CD14-positive monocyte (primary cell): ENCODE measurements around the gene SEL1L3. TPM values are rescaled to one million over a fixed set of nuclear protein-coding genes. Genes with fewer than 3 reads are reported as not detected.

Experiments used
- DNase-seq, 3 donors: peaks; one replicate each; pipeline ENCODE4 v3.0.0-alpha.2; 2011 to 2022
- H2AFZ ChIP-seq: 2 replicates; pipeline ENCODE4 v1.6.0; 2012; ENCODE audit warnings: mild to moderate bottlenecking, low read depth, low read length, inconsistent platforms; ENCODE audit not compliant: insufficient read depth, poor library complexity, severe bottlenecking
- H3K27ac ChIP-seq, 2 donors: 1 replicate in 1 of 2; 2 replicates in 1 of 2; pipeline ENCODE4 v1.5.1; 2012 to 2013; ENCODE audit warnings: low read length in 2 of 2, control low read depth in 1 of 2, inconsistent platforms in 1 of 2, low read depth in 1 of 2, mild to moderate bottlenecking in 1 of 2
- H3K27me3 ChIP-seq, 2 donors: one replicate each; pipeline versions ENCODE4 v1.6.0 to v1.6.1; 2011 to 2013; ENCODE audit warnings: low read length in 2 of 2; ENCODE audit not compliant: control insufficient read depth in 2 of 2, insufficient read depth in 2 of 2
- H3K36me3 ChIP-seq, 2 donors: replicated peaks in 1 of 2; 1 replicate in 1 of 2; 2 replicates in 1 of 2; pipeline versions ENCODE4 v1.5.1 to v1.6.1; 2012 to 2013; ENCODE audit warnings: low read length in 2 of 2, control low read depth in 1 of 2, inconsistent platforms in 1 of 2, mild to moderate bottlenecking in 1 of 2; ENCODE audit not compliant: insufficient read depth in 2 of 2, control insufficient read depth in 1 of 2
- H3K4me1 ChIP-seq, 2 donors: 1 replicate in 1 of 2; 2 replicates in 1 of 2; pipeline versions ENCODE4 v1.5.1 to v1.6.1; 2012 to 2013; ENCODE audit warnings: low read length in 2 of 2, control low read depth in 1 of 2, inconsistent platforms in 1 of 2, mild to moderate bottlenecking in 1 of 2, moderate library complexity in 1 of 2; ENCODE audit not compliant: insufficient read depth in 2 of 2, control insufficient read depth in 1 of 2
- H3K4me2 ChIP-seq: replicated peaks from 2 replicates; pipeline ENCODE3; 2012; ENCODE audit warnings: low read length, moderate library complexity, mild to moderate bottlenecking; ENCODE audit not compliant: poor library complexity, severe bottlenecking; ENCODE audit errors: extremely low read depth
- H3K4me3 ChIP-seq, 3 experiments: fragments of 200-600 bp in 1 of 3; sonication (generic) in 1 of 3; replicated peaks in 1 of 3; 1 replicate in 2 of 3; 2 replicates in 1 of 3; pipeline ENCODE4 v1.5.1; 2011 to 2013; ENCODE audit warnings: low read length in 3 of 3, mild to moderate bottlenecking in 3 of 3, control low read depth in 2 of 3, low read depth in 2 of 3, inconsistent platforms in 1 of 3, moderate library complexity in 1 of 3
- H3K79me2 ChIP-seq: 2 replicates; pipeline ENCODE4 v1.6.0; 2012; ENCODE audit warnings: mild to moderate bottlenecking, control low read depth, inconsistent platforms, low read length, moderate library complexity; ENCODE audit not compliant: insufficient read depth
- H3K9ac ChIP-seq: 2 replicates; pipeline ENCODE4 v1.6.0; 2017; ENCODE audit warnings: low read length, mild to moderate bottlenecking; ENCODE audit not compliant: insufficient read depth, poor library complexity, severe bottlenecking
- H3K9me3 ChIP-seq, 2 donors: replicated peaks in 1 of 2; 1 replicate in 1 of 2; 2 replicates in 1 of 2; pipeline versions ENCODE4 v1.5.1 to v1.6.1; 2012 to 2013; ENCODE audit warnings: low read length in 2 of 2, control low read depth in 1 of 2; ENCODE audit not compliant: control insufficient read depth in 1 of 2, insufficient read depth in 1 of 2
- H4K20me1 ChIP-seq: 2 replicates; pipeline ENCODE4 v1.6.0; 2012; ENCODE audit warnings: mild to moderate bottlenecking, low read length, control low read depth, moderate library complexity; ENCODE audit not compliant: insufficient read depth
- H3K27ac Mint-ChIP-seq, 7 donors: one replicate each; pipeline ENCODE4 v1.8.0; 2020; ENCODE audit warnings: mild to moderate bottlenecking in 7 of 7, mixed read lengths in 7 of 7, moderate library complexity in 6 of 7, inconsistent platforms in 2 of 7
- H3K27me3 Mint-ChIP-seq, 3 donors: one replicate each; pipeline ENCODE4 v1.8.0; 2021 to 2022; ENCODE audit warnings: low read depth in 3 of 3, mild to moderate bottlenecking in 3 of 3, mixed read lengths in 3 of 3, moderate library complexity in 3 of 3, inconsistent platforms in 1 of 3
- H3K36me3 Mint-ChIP-seq, 2 donors: one replicate each; pipeline ENCODE4 v1.8.0; 2020; ENCODE audit warnings: mixed read lengths in 2 of 2, inconsistent platforms in 1 of 2, mild to moderate bottlenecking in 1 of 2
- H3K4me1 Mint-ChIP-seq: one replicate; pipeline ENCODE4 v1.8.0; 2020; ENCODE audit warnings: mild to moderate bottlenecking, mixed read lengths
- H3K4me3 Mint-ChIP-seq, 2 donors: one replicate each; pipeline ENCODE4 v1.8.0; 2020; ENCODE audit warnings: mild to moderate bottlenecking in 2 of 2, mixed read lengths in 2 of 2, moderate library complexity in 1 of 2
- H3K9me3 Mint-ChIP-seq, 7 donors: one replicate each; pipeline ENCODE4 v1.8.0; 2020 to 2022; ENCODE audit warnings: mixed read lengths in 7 of 7, mild to moderate bottlenecking in 6 of 7, moderate library complexity in 6 of 7, inconsistent platforms in 2 of 7
- WGBS: methylation state at CpG from one replicate; pipeline ENCODE4 v1.1.5; 2013; ENCODE audit warnings: missing lambda C conversion rate; ENCODE audit not compliant: insufficient coverage; 5-methylcytosine and 5-hydroxymethylcytosine counted together
- intact Hi-C, 2 donors: fragments of 100-400 bp; cut with micrococcal nuclease; formaldehyde crosslinking; loops; one replicate each; pipeline versions ENCODE4 v1.15.0 to v1.15.1; 2023
- polyA plus RNA-seq, 3 donors: library from polyadenylated mRNA; depleted of rRNA in 1 of 3; unstranded in 2 of 3; stranded (reverse) in 1 of 3; fragments of 300-500 nt in 2 of 3; fragments of >200 nt in 1 of 3; fragmentation: Illumina TruSeq in 2 of 3; gene quantifications; 1 replicate in 2 of 3; 2 replicates in 1 of 3; pipeline ENCODE4 v1.2.3, GENCODE V29; 2012 to 2021
- TF ChIP-seq, protein P1 (sequence below): fragments of 200-600 bp; IDR thresholded peaks from one replicate; pipeline ENCODE4 v1.8.0; 2022; ENCODE audit warnings: antibody characterized with exemption, mild to moderate bottlenecking

SEL1L3 gene
- polyA plus RNA-seq, 3 donors = 0.61 to 2.2 (median 1.7) TPM

DNA sequence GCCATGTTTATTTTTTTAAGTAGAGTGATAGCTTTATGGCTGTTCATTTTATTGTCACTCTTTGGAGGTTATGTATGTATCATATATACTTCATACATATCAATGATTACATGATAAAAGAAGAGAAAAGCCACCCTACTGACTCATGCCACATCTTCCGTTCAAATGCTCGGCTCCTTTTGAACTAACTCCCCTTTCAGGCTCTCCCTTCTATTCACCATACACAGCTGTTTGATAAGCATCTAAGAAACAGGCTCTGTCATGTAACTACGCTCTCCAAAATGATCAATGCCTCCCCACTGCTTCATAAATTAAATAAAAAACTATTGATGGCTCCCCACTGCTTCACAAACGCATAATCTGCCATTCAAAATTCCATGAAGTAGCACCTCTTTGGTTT, 89.4 kb downstream of the SEL1L3 start:
- WGBS = 94% methylated on average over 2 of the region's 4 CpGs
- intact Hi-C loops = no loop called here
- H3K4me1 Mint-ChIP-seq = no peaks in the 10 kb centered on the region
- no peak overlapping the region for H2AFZ ChIP-seq
- H3K36me3 ChIP-seq = no peaks in the 10 kb centered on the region
- H3K9me3 Mint-ChIP-seq = peaks cover 0 to 3% (median 0%) of the 10 kb centered on the region in 7 donors
- TF ChIP-seq, protein P1, sequence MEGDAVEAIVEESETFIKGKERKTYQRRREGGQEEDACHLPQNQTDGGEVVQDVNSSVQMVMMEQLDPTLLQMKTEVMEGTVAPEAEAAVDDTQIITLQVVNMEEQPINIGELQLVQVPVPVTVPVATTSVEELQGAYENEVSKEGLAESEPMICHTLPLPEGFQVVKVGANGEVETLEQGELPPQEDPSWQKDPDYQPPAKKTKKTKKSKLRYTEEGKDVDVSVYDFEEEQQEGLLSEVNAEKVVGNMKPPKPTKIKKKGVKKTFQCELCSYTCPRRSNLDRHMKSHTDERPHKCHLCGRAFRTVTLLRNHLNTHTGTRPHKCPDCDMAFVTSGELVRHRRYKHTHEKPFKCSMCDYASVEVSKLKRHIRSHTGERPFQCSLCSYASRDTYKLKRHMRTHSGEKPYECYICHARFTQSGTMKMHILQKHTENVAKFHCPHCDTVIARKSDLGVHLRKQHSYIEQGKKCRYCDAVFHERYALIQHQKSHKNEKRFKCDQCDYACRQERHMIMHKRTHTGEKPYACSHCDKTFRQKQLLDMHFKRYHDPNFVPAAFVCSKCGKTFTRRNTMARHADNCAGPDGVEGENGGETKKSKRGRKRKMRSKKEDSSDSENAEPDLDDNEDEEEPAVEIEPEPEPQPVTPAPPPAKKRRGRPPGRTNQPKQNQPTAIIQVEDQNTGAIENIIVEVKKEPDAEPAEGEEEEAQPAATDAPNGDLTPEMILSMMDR = no peak
- no peak overlapping the region for H3K27ac ChIP-seq
- H3K79me2 ChIP-seq = no peaks in the 10 kb centered on the region
- no peaks in the 10 kb centered on the region for H3K27me3 ChIP-seq
- H3K27ac Mint-ChIP-seq = no peak overlapping the region
- no peak overlapping the region for H3K4me2 ChIP-seq
- H3K36me3 Mint-ChIP-seq = peaks cover 0 to 2% of the 10 kb centered on the region in 2 donors
- H3K9ac ChIP-seq = no peak overlapping the region
- H3K9me3 ChIP-seq = no peaks in the 10 kb centered on the region
- DNase-seq = no peak
- peaks cover 0 to 1% (median 1%) of the 10 kb centered on the region in 3 donors for H3K27me3 Mint-ChIP-seq
- H3K4me3 Mint-ChIP-seq = no peak overlapping the region
- no peaks in the 10 kb centered on the region for H4K20me1 ChIP-seq
- no peak overlapping the region for H3K4me3 ChIP-seq
- no peaks in the 10 kb centered on the region for H3K4me1 ChIP-seq

DNA sequence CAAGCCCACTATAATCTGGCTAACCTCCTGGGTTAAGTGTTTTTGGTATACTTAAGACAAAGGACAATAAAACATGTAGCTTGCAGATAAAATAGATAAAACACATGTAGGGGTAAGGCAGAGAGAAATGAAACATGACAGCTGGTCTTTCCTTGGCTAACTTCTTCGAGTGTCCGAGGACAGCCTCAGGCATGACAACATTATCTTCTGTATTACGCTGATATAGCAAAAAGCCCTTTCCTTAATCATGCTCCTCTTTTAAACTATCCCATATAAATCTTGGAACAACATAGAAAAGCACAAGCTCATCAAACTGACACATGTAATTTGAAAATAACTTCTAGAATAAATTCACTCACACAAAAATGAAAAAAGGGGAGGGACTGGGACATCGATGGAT, 91.1 kb downstream of the SEL1L3 start:
- H3K36me3 Mint-ChIP-seq = no peaks in the 10 kb centered on the region
- Histone ChIP-seq H3K27me3 (no peaks in the 10 kb centered on the region), H3K4me2 (no peak overlapping the region), H3K4me1 (no peaks in the 10 kb centered on the region), H3K36me3 (no peaks in the 10 kb centered on the region), H3K9me3 (no peaks in the 10 kb centered on the region), H2AFZ (no peak overlapping the region), H3K79me2 (no peaks in the 10 kb centered on the region), H3K4me3 (no peak overlapping the region), H4K20me1 (no peaks in the 10 kb centered on the region), H3K27ac (no peak overlapping the region), H3K9ac (no peak overlapping the region)
- H3K4me3 Mint-ChIP-seq = no peak overlapping the region
- peaks cover 0 to 1% (median 1%) of the 10 kb centered on the region in 3 donors for H3K27me3 Mint-ChIP-seq
- 100% methylated on average over 3 of the region's 4 CpGs for WGBS
- TF ChIP-seq, protein P1 = no peak
- intact Hi-C loops = no loop called here
- no peaks in the 10 kb centered on the region for H3K4me1 Mint-ChIP-seq
- DNase-seq = no peak
- no peak overlapping the region for H3K27ac Mint-ChIP-seq
- H3K9me3 Mint-ChIP-seq = no peaks in the 10 kb centered on the region
